ENCODE results near the gene UBE2E3.

- TF ChIP-seq POLR2A (IDR thresholded peaks at IDR 0.05): no peak
- no peak for TF ChIP-seq CTCF (IDR thresholded peaks at IDR 0.05)
Observed at GRCh38 chr2:180943275-180943674, 37.1 kb upstream of the UBE2E3 start.
